HG03565 (cell line): ENCODE results near the gene TESK2.

Experiments
- ATAC-seq: cut with Tn5 transposase; IDR thresholded peaks from one replicate; pipeline ENCODE4 v1.9.1; 2021; ENCODE audit warnings: mild to moderate bottlenecking, moderate library complexity; ENCODE audit not compliant: unreplicated experiment

Gene TESK2

DNA sequence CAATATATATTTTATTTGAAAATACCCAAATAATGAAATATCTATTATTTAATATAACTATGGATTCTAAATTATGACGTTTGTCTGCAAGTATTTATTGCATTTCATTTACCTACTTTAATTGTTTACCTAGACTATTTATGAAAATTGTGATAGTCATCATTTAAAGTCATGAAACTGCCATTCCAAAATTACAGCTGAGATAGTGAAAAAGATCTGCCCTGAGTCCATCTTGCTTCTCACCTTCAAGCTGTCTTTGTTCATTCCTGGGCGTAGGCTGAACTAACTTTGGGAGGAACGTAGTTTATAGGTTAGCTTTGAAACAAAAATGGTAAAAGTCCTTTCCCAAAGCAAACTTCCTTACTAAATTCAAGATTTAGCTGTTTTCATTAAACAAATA, 176.7 kb downstream of the TESK2 start:
- no peak for ATAC-seq

GRCh38 chr1:45306905-45307304, 184.1 kb downstream of the TESK2 start:
- ATAC-seq: no peak

- peak; percentile 31 for ATAC-seq
These were observed 184.6 kb downstream of the TESK2 start for GRCh38 chr1:45306319-45306718.

DNA sequence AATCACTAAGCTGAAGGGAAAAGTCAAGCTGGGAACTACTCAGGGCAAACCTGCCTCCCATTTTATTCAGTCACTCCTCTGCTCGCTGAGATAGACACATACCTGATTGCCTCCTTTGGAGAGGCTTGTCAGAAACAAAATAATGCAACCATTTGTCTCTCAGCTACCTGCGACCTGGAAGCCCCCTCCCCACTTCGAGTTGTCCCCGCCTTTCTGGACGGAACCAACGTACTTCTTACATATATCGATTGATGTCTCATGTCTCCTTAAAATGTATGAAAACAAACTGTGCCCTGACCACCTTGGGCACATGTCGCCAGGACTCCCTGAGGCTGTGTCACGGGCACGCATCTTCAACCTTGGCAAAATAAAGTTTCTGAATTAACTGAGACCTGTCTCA, 185.7 kb downstream of the TESK2 start:
- ATAC-seq: no peak

- no peak for ATAC-seq
These were observed 186.5 kb downstream of the TESK2 start for GRCh38 chr1:45304311-45305081.

GRCh38 chr1:45303520-45304310, 187.2 kb downstream of the TESK2 start:
- ATAC-seq: peak; percentile 44

DNA sequence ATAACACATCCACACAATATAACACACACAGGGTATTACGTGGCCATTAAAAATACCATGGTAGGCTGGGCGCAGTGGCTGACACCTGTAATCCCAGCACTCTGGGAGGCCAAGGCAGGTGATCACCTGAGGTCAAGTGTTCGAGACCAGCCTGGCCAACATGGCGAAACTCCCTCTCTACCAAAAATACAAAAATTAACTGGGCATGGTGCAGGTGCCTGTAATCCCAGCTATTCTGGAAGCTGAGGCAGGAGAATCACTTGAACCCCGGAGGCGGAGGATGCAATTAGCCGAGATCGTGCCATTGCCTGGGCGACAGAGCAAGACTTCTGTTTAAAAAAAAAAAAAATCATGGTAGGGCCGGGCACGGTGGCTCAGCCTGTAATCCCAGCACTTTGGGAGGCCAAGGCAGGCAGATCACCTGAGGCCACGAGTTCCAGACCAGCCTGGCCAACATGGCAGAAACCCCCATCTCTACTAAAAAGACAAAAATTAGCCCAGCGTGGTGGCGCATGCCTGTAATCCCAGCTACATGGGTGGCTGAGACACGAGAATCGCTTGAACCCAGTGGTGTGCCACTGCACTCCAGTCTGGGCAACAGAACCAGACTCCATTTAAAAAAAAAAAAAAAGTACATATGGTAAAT, 188.3 kb downstream of the TESK2 start:
- no peak for ATAC-seq

GRCh38 chr1:45300669-45300997, 190.3 kb downstream of the TESK2 start:
- ATAC-seq: no peak

DNA sequence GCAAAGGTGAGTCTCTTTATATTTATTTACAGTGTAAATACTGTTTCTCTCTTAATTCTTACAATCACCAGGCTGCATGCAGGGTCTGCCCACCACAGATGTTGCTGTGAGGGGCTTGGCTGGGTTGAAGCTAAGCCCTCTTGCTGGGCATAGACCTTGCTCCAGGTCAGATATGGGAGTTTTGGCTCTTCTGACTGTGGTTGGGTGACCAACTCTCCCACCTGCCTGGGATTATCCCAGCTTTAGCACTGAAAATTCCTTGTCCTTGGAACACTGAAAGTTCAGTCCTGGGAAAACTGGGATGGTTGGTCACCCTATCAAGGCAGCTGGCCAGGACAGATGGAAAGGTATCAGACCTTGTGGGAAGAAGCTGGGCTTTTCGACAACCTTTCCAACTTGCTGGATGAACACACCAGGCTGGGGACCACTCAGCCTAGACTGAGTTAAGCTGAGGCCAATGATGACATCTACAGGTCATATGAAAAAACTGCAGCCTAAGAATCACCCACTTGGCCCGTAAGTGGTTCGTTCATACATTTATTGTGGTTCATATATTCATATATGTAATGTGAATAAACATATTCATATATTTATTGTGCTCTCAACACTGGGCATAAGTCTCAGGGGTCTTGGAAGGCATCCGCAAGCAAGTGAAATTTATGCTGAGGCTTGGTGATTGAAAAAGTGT, 190.8 kb downstream of the TESK2 start:
- no peak for ATAC-seq

GRCh38 chr1:45299296-45299695, 191.7 kb downstream of the TESK2 start:
- no peak for ATAC-seq

DNA sequence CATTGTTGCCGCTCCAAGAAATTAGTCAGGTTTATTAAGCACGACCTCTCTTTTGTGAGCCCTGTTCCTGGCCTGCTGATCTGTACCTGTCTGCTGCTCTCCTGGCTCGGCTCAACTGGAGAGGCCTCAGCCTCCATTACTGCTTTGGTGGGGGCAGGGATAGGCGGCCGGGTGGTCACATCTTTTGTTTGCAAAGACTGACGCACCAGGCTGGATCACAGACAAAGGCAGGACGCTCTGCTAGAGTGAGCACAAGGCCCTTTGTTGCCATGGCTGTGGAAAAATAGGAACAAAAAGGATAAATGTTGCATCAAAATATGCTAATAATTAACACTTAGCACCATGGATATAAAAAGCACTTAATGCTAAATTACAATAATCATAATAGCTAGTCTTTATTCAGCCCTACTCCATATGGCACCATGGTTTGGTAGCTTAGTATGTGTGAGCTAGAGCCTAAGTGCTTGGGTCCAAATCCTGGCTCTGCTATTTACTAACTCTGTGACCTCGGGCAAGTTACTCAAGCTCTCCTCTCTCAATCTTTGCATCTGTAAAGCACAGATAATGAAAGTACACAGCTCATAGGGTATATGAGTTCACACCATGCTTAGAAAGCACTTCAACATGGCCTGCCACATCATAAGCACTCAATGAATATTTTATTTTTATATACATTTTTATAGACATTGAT, 193.2 kb downstream of the TESK2 start:
- ATAC-seq: no peak
